ENCODE results near the gene CREBBP.

Gene CREBBP

DNA sequence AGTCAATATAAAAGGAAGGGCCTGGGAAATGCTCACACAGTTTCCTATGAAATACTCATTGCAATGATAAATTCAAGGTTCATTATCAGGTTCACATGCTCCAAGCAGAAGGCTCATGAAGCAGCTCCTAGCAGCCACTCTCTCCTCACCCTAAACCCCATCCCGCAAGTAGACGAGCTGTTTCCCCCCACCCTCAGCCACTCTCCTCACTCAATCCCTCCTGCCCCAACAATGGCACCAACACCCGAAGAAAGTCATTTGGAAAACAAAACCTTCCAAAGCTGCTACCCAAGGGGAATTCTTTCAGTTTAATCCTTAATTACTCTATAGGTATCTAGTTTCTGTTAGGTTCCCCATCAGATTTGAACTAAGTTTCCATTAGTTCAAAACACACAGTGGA lies 69.7 kb downstream of the CREBBP start:
- in situ Hi-C loops (cut with MboI; ENCODE audit: low sequenced_read_pairs, unreplicated experiment): no loop called here

DNA sequence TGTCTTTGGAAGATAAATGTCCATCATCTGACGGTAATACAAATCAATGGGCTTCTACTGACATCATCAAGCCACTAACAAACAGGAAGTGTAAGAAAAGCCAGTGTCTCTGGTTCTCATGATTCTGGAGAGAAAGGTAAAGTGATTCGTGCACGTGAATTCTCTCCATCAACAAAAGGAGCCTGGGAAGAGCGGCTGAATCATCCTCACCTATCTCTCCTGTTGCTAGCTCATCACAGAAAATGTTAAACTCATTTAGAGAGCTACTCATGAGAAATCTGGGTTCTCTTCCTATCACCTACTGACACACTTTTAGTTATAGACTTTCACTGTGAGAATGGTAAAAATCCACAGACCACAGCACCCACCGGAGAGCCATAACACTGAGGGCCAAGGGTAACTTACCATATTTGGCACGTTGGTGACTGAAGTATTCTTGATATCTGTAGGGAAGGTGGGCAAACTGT lies 70.3 kb downstream of the CREBBP start:
- in situ Hi-C loops (cut with MboI; ENCODE audit: low sequenced_read_pairs, unreplicated experiment): no loop called here
- TF ChIP-seq CTCF (IDR thresholded peaks at IDR 0.05; ENCODE audit: borderline replicate concordance, control extremely low read depth, extremely low read depth, insufficient read depth, missing control alignments): no peak
- no peak for DNase-seq (ENCODE audit: low spot score)

More for the DNA sequence above, 69.7 kb downstream of the CREBBP start:
- TF ChIP-seq CTCF (IDR thresholded peaks at IDR 0.05; ENCODE audit: borderline replicate concordance, control extremely low read depth, extremely low read depth, insufficient read depth, missing control alignments): no peak
- no peak for DNase-seq (ENCODE audit: low spot score)

DNA sequence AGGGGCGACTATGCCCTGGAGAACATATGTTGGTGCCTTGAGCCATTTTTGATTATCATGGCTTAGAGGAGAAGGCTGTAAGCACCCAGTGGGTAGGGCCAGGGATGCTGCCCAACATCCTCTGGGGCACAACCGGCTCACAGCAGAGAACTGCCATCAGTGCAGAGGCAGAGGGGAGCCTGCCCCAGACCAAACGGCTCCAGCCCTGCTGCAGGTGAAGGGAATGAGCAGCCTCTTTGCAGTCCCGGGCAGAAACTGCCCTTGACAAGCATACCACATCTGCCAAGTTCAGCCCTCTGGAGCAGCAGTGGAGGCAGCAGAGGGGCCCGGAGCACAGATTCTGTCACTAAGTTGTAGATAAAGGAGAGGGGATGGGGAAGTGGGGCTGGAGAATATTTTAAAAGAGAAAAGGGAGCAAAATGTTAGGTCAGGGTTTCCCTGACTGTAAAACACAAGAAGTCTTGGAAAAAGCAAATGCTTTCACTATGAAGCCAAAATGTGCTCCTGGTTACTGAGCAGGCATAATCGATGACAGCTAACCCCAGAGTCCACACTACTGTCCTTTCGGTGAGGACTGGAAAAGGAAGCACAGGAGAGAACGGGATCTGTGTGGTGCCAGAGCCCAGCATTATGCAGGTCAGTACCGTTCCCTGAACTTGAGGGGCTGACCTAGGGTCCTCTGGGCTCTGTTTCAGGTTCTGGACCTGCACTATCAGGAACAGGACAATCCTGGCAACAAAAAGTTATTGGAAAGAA lies 72.0 kb downstream of the CREBBP start:
- in situ Hi-C loops (cut with MboI; ENCODE audit: low sequenced_read_pairs, unreplicated experiment): no loop called here
- no peak for TF ChIP-seq CTCF (IDR thresholded peaks at IDR 0.05; ENCODE audit: borderline replicate concordance, control extremely low read depth, extremely low read depth, insufficient read depth, missing control alignments)

GRCh38 chr16:3807425-3808123 lies 72.9 kb downstream of the CREBBP start:
- TF ChIP-seq CTCF (IDR thresholded peaks at IDR 0.05; ENCODE audit: borderline replicate concordance, control extremely low read depth, extremely low read depth, insufficient read depth, missing control alignments): no peak
- in situ Hi-C loops (cut with MboI; ENCODE audit: low sequenced_read_pairs, unreplicated experiment): no loop called here
- peak; percentile 55 for DNase-seq (ENCODE audit: low spot score)

More for the DNA sequence above, 72.0 kb downstream of the CREBBP start:
- DNase-seq (ENCODE audit: low spot score): no peak

DNA sequence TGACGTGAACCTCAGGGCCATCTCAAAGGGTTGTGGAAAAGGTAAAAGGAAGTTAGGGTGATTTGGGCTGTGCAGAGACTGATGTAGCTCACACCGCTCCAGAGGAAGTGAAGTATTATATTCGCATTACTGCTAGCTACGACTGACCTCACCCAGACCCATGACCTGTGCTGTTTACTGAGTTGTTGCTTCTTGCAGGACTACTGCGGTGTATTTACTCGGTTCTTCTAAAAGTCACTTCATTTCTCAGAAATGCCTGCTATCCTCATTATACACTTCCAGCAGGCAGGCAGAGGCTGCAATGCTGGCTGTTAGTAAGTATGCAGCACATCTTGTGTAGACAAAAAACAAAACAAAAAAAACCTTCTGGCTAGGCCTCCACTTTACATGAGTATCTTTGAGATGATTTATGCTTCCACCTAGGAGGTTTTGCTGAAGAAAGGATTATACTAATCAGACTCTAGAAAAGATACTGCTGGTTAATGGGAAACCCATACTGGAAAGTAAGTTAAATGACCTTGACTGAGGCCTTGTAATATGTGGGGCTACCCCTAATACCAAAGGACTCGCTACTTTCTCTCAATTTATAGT lies 76.0 kb downstream of the CREBBP start:
- in situ Hi-C loops (cut with MboI; ENCODE audit: low sequenced_read_pairs, unreplicated experiment): no loop called here
- no peak for DNase-seq (ENCODE audit: low spot score)
- TF ChIP-seq CTCF (IDR thresholded peaks at IDR 0.05; ENCODE audit: borderline replicate concordance, control extremely low read depth, extremely low read depth, insufficient read depth, missing control alignments): no peak

- TF ChIP-seq CTCF (IDR thresholded peaks at IDR 0.05; ENCODE audit: borderline replicate concordance, control extremely low read depth, extremely low read depth, insufficient read depth, missing control alignments): no peak
- no peak for DNase-seq (ENCODE audit: low spot score)
- in situ Hi-C loops (cut with MboI; ENCODE audit: low sequenced_read_pairs, unreplicated experiment): no loop called here
Observed at GRCh38 chr16:3800477-3801270, 79.8 kb downstream of the CREBBP start.

Measured in GM13976 (cell line).